Upper lobe of left lung (tissue), 6 donors: Measurements from ENCODE around the gene IL1RAPL2. TPM values are rescaled to one million over a fixed set of nuclear protein-coding genes. Genes with fewer than 3 reads are reported as not detected.

Source experiments
- ATAC-seq, 2 donors: fragments of 200-7000 bp; cut with Tn5 transposase; one replicate each; pipeline ENCODE4 v1.9.1; 2022; ENCODE audit warnings: mild to moderate bottlenecking in 2 of 2, moderate library complexity in 2 of 2; ENCODE audit not compliant: low FRiP score in 2 of 2
- DNase-seq, 2 donors: peaks; one replicate each; pipeline ENCODE4 v3.0.0-alpha.2; 2019 to 2020
- H3K27ac ChIP-seq, 4 donors: fragments of 200-600 bp; sonication (generic); one replicate each; pipeline ENCODE4 v1.5.1; 2016 to 2019
- H3K27me3 ChIP-seq, 4 donors: fragments of 200-600 bp; sonication (generic); one replicate each; pipeline ENCODE4 v1.5.1; 2017 to 2019
- H3K36me3 ChIP-seq, 4 donors: fragments of 200-600 bp; sonication (generic); one replicate each; pipeline ENCODE4 v1.5.1; 2016 to 2019
- H3K4me1 ChIP-seq, 4 donors: fragments of 200-600 bp; sonication (generic); one replicate each; pipeline ENCODE4 v1.5.1; 2018 to 2019
- H3K4me3 ChIP-seq, 4 donors: fragments of 200-600 bp; sonication (generic); one replicate each; pipeline ENCODE4 v1.5.1; 2017 to 2019; ENCODE audit warnings: mild to moderate bottlenecking in 2 of 4, moderate library complexity in 1 of 4
- H3K9me3 ChIP-seq, 4 donors: fragments of 200-600 bp; sonication (generic); one replicate each; pipeline ENCODE4 v1.5.1; 2018 to 2019
- CTCF ChIP-seq, 6 experiments: fragments of 450-650 bp in 4 of 6; fragments of 200-600 bp in 2 of 6; sonication (generic) in 2 of 6; IDR thresholded peaks; one replicate each; pipeline ENCODE4 v1.5.1; 2016 to 2019; ENCODE audit warnings: antibody characterized with exemption in 6 of 6
- EP300 ChIP-seq, 4 donors: sonication (generic); formaldehyde crosslinking; IDR thresholded peaks; one replicate each; pipeline ENCODE4 v1.5.1; 2017; ENCODE audit warnings: antibody characterized with exemption in 4 of 4, control low read depth in 2 of 4
- POLR2A ChIP-seq, 4 donors: fragments of 450-650 bp; IDR thresholded peaks; one replicate each; pipeline ENCODE4 v1.5.1; 2016 to 2017; ENCODE audit warnings: antibody characterized with exemption in 4 of 4, mild to moderate bottlenecking in 2 of 4
- POLR2AphosphoS5 ChIP-seq, 2 donors: sonication (generic); formaldehyde crosslinking; IDR thresholded peaks; one replicate each; pipeline ENCODE4 v1.5.1; 2017; ENCODE audit warnings: antibody characterized with exemption in 2 of 2
- WGBS, 2 donors: methylation state at CpG; one replicate each; pipeline ENCODE4 v1.1.5; 2017 to 2018; 5-methylcytosine and 5-hydroxymethylcytosine counted together
- total RNA-seq, 6 donors: library from RNA; depleted of rRNA in 4 of 6; stranded (reverse); fragments of >200 nt in 4 of 6; gene quantifications; one replicate each; pipeline versions ENCODE4 v1.1.0 to v1.2.1, GENCODE V29; 2016 to 2021
- donor health status: DM: no; HTN: no; CAD: no; lungs with moderate emphysema.
- donor health status: DM: no; HTN: yes; CAD: no; lungs with severe emphysema.

The IL1RAPL2 gene
- total RNA-seq, 6 donors from 2014 or later, result not detected

- 53 to 79% methylated on average over 2 of the region's 2 CpGs for WGBS, 2 donors
- TF ChIP-seq CTCF (IDR thresholded peaks at IDR 0.05), result no peak
- Histone ChIP-seq H3K4me3 (no peak overlapping the region), H3K27ac (no peak overlapping the region), H3K27me3 (no peaks in the 10 kb centered on the region), H3K9me3 (no peaks in the 10 kb centered on the region), H3K36me3 (no peaks in the 10 kb centered on the region), H3K4me1 (no peaks in the 10 kb centered on the region)
- DNase-seq (no peak), ATAC-seq (no peak)
These were observed 118.1 kb downstream of the IL1RAPL2 start for GRCh38 chrX:104684077-104684476.

- no peak for DNase-seq
- Histone ChIP-seq H3K9me3 (no peaks in the 10 kb centered on the region), H3K27me3 (no peaks in the 10 kb centered on the region), H3K4me1 (no peaks in the 10 kb centered on the region), H3K27ac (no peak overlapping the region), H3K4me3 (no peak overlapping the region), H3K36me3 (no peaks in the 10 kb centered on the region)
- WGBS, 2 donors, result 92 to 96% methylated on average over 6 to 9 of the region's 9 CpGs
- ATAC-seq, result no peak
- TF ChIP-seq EP300 (IDR thresholded peaks at IDR 0.05), result no peak
- TF ChIP-seq POLR2A (IDR thresholded peaks at IDR 0.05), result no peak
- TF ChIP-seq POLR2AphosphoS5 (IDR thresholded peaks at IDR 0.05), result no peak
- no peak for TF ChIP-seq CTCF (IDR thresholded peaks at IDR 0.05)
These were observed 129.6 kb downstream of the IL1RAPL2 start for GRCh38 chrX:104695593-104695992.

- H3K4me3 ChIP-seq, result no peak overlapping the region
- no peak overlapping the region for H3K27ac ChIP-seq
- no peaks in the 10 kb centered on the region for H3K36me3 ChIP-seq
- ATAC-seq (no peak), DNase-seq (no peak)
- no peaks in the 10 kb centered on the region for H3K27me3 ChIP-seq
- no peaks in the 10 kb centered on the region for H3K9me3 ChIP-seq
- no peaks in the 10 kb centered on the region for H3K4me1 ChIP-seq
- WGBS, 2 donors, result 53% methylated on average over 1 of the region's 1 CpG; no CpG with 5 or more reads in 1 of the 2 donors
- TF ChIP-seq CTCF (IDR thresholded peaks at IDR 0.05) (no peak), EP300 (IDR thresholded peaks at IDR 0.05) (no peak), POLR2A (IDR thresholded peaks at IDR 0.05) (no peak), POLR2AphosphoS5 (IDR thresholded peaks at IDR 0.05) (no peak)
These were observed 130.7 kb downstream of the IL1RAPL2 start for GRCh38 chrX:104696667-104697066.

GRCh38 chrX:104697294-104697693 lies 131.3 kb downstream of the IL1RAPL2 start:
- ATAC-seq (no peak), DNase-seq (no peak)
- H3K27me3 ChIP-seq, result no peaks in the 10 kb centered on the region
- H3K9me3 ChIP-seq, result no peaks in the 10 kb centered on the region
- TF ChIP-seq POLR2A (IDR thresholded peaks at IDR 0.05), result no peak
- TF ChIP-seq CTCF (IDR thresholded peaks at IDR 0.05), result no peak
- no peak for TF ChIP-seq POLR2AphosphoS5 (IDR thresholded peaks at IDR 0.05)
- TF ChIP-seq EP300 (IDR thresholded peaks at IDR 0.05), result no peak
- H3K36me3 ChIP-seq, result no peaks in the 10 kb centered on the region
- no peak overlapping the region for H3K4me3 ChIP-seq
- H3K27ac ChIP-seq, result no peak overlapping the region
- H3K4me1 ChIP-seq, result no peaks in the 10 kb centered on the region

- H3K4me1 ChIP-seq, result no peaks in the 10 kb centered on the region
- H3K9me3 ChIP-seq, result no peaks in the 10 kb centered on the region
- ATAC-seq (no peak), DNase-seq (no peak)
- H3K27me3 ChIP-seq, result no peaks in the 10 kb centered on the region
- 57 to 78% methylated on average over 4 of the region's 4 CpGs for WGBS, 2 donors
- no peak for TF ChIP-seq POLR2AphosphoS5 (IDR thresholded peaks at IDR 0.05)
- TF ChIP-seq EP300 (IDR thresholded peaks at IDR 0.05), result no peak
- no peak for TF ChIP-seq POLR2A (IDR thresholded peaks at IDR 0.05)
- no peak for TF ChIP-seq CTCF (IDR thresholded peaks at IDR 0.05)
- H3K27ac ChIP-seq, result no peak overlapping the region
- H3K4me3 ChIP-seq, result no peak overlapping the region
- no peaks in the 10 kb centered on the region for H3K36me3 ChIP-seq
These were observed 141.0 kb downstream of the IL1RAPL2 start for GRCh38 chrX:104707042-104707441.
